ENCODE results near the gene RIPPLY3.

RIPPLY3 gene, protein sequence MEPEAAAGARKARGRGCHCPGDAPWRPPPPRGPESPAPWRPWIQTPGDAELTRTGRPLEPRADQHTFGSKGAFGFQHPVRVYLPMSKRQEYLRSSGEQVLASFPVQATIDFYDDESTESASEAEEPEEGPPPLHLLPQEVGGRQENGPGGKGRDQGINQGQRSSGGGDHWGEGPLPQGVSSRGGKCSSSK

DNA sequence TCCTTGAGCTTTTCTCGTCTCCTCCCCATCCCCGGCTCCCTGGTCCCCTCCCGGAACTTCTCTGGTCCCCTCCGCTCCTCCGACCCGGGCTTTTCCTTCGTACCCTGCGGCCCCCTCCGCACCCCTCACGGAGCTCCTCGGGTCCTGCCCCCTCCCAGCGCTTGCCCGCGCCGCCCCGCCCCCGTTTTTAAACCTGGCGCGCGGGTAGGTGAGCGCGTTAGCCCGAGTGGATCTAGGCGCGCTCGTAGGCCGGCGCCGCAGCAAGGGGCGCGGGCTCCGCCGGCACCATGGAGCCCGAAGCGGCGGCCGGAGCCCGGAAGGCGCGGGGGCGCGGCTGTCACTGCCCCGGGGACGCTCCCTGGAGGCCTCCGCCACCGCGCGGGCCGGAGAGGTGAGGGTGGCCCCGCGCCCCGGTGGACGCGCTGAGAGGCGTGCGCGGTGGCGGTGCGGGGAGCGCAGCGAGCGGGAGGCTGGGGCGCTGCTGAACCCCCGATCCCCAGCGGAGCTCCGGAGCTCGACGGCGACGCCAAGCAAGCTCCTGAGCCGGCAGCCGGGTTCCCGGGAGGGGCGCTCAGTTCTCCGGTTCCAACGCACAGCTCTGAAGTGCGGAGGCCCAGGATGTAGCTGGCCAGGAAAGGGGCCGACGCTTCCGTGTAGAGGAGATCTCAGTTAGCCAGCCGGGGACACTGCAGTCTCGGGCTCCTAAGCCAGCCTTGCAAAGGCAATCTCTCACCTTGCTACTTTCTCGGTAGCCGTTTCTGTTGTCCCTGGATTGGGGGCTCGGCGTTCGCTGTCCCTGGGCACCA lies at the start of gene RIPPLY3:
Gene RIPPLY3 (plus strand): TSS at position 217 of the 806 bp plus-strand sequence. CDS start 71 bp downstream, at position 288.
- Histone ChIP-seq H4K20me1 (ENCODE audit: insufficient read depth, low read length, poor library complexity, severe bottlenecking) (no peaks in the 10 kb centered on the region), H3F3A (ENCODE audit: low read depth) (no peaks in the 10 kb centered on the region), H2AFZ (ENCODE audit: low read length) (no peak within 1 kb of the TSS), H3K4me1 (ENCODE audit: insufficient read depth, low read length, poor library complexity, severe bottlenecking) (peaks cover 13% of the 10 kb centered on the region), H3K79me2 (ENCODE audit: insufficient read depth, low read length) (no peaks in the 10 kb centered on the region), H3K4me2 (ENCODE audit: low read depth, low read length, poor library complexity, severe bottlenecking) (no peak within 1 kb of the TSS), H3K4me3 (ENCODE audit: low read length, poor library complexity, severe bottlenecking) (no peak within 1 kb of the TSS), H3K27me3 (ENCODE audit: insufficient read depth, low read length, poor library complexity, severe bottlenecking) (no peaks in the 10 kb centered on the region), H3K36me3 (ENCODE audit: insufficient read depth, low read length) (no peaks in the 10 kb centered on the region), H3K9me3 (ENCODE audit: insufficient read depth, low read depth, low read length) (no peaks in the 10 kb centered on the region), H3K9me2 (replicated peaks; ENCODE audit: low read depth, low read length) (no peaks in the 10 kb centered on the region), H3K9ac (ENCODE audit: low read depth, low read length, poor library complexity, severe bottlenecking) (no peak within 1 kb of the TSS)
- TF ChIP-seq EZH2phosphoT487 (IDR thresholded peaks at IDR 0.05; ENCODE audit: borderline replicate concordance) (no peak), CTCF (conservative IDR thresholded peaks at IDR 0.05; ENCODE audit: low read length) (no peak)

DNA sequence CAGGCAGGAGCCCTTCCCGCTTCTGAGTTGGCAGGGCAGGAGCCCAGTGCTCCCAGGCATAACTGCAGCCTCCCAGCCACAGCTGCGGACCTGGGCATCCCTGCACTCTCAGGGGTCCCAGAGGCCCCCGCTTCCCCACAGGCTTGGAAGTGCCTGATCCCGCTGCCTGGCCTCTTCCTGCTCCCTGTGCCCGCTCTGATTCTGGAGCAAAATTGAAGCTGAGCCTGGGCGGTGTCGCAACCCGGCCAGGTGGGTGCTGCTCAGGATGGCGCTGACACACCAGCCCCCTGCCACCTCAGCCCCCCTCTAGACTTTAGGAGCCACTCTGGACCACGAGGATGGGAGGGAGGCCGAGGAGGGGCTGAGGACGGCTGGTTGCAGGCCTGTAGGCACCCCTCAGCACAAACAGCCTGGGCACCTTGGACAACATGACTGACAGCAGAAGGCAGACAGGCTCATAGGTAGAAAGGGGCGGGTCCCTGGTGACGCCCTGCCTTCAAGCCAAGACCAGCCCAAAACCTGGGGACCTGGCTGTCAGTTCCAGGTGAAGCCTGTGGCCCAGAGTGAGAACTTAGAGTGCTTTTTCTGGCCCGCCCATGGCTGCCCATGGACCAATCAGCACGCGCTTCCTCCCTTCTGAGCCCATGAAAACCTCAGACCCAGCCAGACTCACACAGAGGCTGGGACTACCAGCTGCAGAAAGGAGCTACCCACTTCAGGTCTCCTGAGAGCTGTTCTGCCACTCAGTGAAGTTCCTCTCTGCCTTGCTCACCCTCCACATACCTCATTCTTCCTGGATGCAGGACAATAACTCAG lies 47.3 kb upstream of the RIPPLY3 start:
- Histone ChIP-seq H3K9me3 (ENCODE audit: insufficient read depth, low read depth, low read length) (no peaks in the 10 kb centered on the region), H3K4me3 (ENCODE audit: low read length, poor library complexity, severe bottlenecking) (no peak overlapping the region), H3K4me2 (ENCODE audit: low read depth, low read length, poor library complexity, severe bottlenecking) (no peak overlapping the region), H3K9me2 (replicated peaks; ENCODE audit: low read depth, low read length) (no peaks in the 10 kb centered on the region), H3F3A (ENCODE audit: low read depth) (no peaks in the 10 kb centered on the region), H4K20me1 (ENCODE audit: insufficient read depth, low read length, poor library complexity, severe bottlenecking) (no peaks in the 10 kb centered on the region), H2AFZ (ENCODE audit: low read length) (no peak overlapping the region), H3K79me2 (ENCODE audit: insufficient read depth, low read length) (peaks cover under 1% of the 10 kb centered on the region; the same call in 1 of the 2 replicates), H3K9ac (ENCODE audit: low read depth, low read length, poor library complexity, severe bottlenecking) (no peak overlapping the region), H3K36me3 (ENCODE audit: insufficient read depth, low read length) (no peaks in the 10 kb centered on the region; the same call in 1 of the 2 replicates), H3K4me1 (ENCODE audit: insufficient read depth, low read length, poor library complexity, severe bottlenecking) (no peaks in the 10 kb centered on the region), H3K27me3 (ENCODE audit: insufficient read depth, low read length, poor library complexity, severe bottlenecking) (no peaks in the 10 kb centered on the region)
- TF ChIP-seq CTCF (conservative IDR thresholded peaks at IDR 0.05; ENCODE audit: low read length), result no peak
- no peak for TF ChIP-seq EZH2phosphoT487 (IDR thresholded peaks at IDR 0.05; ENCODE audit: borderline replicate concordance)

- Histone ChIP-seq H3K9me2 (replicated peaks; ENCODE audit: low read depth, low read length) (no peaks in the 10 kb centered on the region), H3K36me3 (ENCODE audit: insufficient read depth, low read length) (no peaks in the 10 kb centered on the region; the same call in 1 of the 2 replicates), H3K4me3 (ENCODE audit: low read length, poor library complexity, severe bottlenecking) (no peak overlapping the region), H4K20me1 (ENCODE audit: insufficient read depth, low read length, poor library complexity, severe bottlenecking) (no peaks in the 10 kb centered on the region), H3K4me1 (ENCODE audit: insufficient read depth, low read length, poor library complexity, severe bottlenecking) (peaks cover 14% of the 10 kb centered on the region), H3K9ac (ENCODE audit: low read depth, low read length, poor library complexity, severe bottlenecking) (no peak overlapping the region), H2AFZ (ENCODE audit: low read length) (no peak overlapping the region), H3K4me2 (ENCODE audit: low read depth, low read length, poor library complexity, severe bottlenecking) (no peak overlapping the region), H3F3A (ENCODE audit: low read depth) (no peaks in the 10 kb centered on the region), H3K27me3 (ENCODE audit: insufficient read depth, low read length, poor library complexity, severe bottlenecking) (no peaks in the 10 kb centered on the region), H3K79me2 (ENCODE audit: insufficient read depth, low read length) (peaks cover 16% of the 10 kb centered on the region; the same call in 1 of the 2 replicates), H3K9me3 (ENCODE audit: insufficient read depth, low read depth, low read length) (no peaks in the 10 kb centered on the region)
- TF ChIP-seq CTCF (conservative IDR thresholded peaks at IDR 0.05; ENCODE audit: low read length) (no peak), EZH2phosphoT487 (IDR thresholded peaks at IDR 0.05; ENCODE audit: borderline replicate concordance) (no peak)
Observed at GRCh38 chr21:36960676-36961284, 45.7 kb upstream of the RIPPLY3 start.

Data from Loucy (cell line).